H1 (cell line): ENCODE measurements around the gene TLX1. TPM values are rescaled to one million over a fixed set of nuclear protein-coding genes. Genes with fewer than 3 reads are reported as not detected.

Source experiments
- BCL11A ChIP-seq, 2 experiments: IDR thresholded peaks; one replicate each; pipeline ENCODE4 v1.6.1; 2011; ENCODE audit warnings: low read depth in 2 of 2, low read length in 2 of 2, mild to moderate bottlenecking in 2 of 2
- CBX5 ChIP-seq: fragments of 300-800, 300-1000 bp; sonication (generic); IDR thresholded peaks from 2 replicates; pipeline ENCODE4 v1.7.1; 2016; ENCODE audit warnings: antibody characterized with exemption, low read length, low read depth
- CBX8 ChIP-seq: fragments of 300-800, 300-1000 bp; sonication (generic); IDR thresholded peaks from 2 replicates; pipeline ENCODE4 v1.7.1; 2016; ENCODE audit warnings: low read depth, low read length, borderline replicate concordance
- CHD2 ChIP-seq: IDR thresholded peaks from 2 replicates; pipeline ENCODE4 v1.6.1; 2012; ENCODE audit warnings: low read length, improper control_type of control experiment
- EP300 ChIP-seq, 2 experiments: IDR thresholded peaks; 1 replicate in 1 of 2; 2 replicates in 1 of 2; pipeline ENCODE4 v1.6.1; 2011 to 2012; ENCODE audit warnings: low read depth in 2 of 2, low read length in 2 of 2, mild to moderate bottlenecking in 2 of 2, borderline replicate concordance in 1 of 2, inconsistent platforms in 1 of 2, moderate library complexity in 1 of 2
- EZH2 ChIP-seq: fragments of 200-600 bp; sonication (generic); IDR thresholded peaks from 2 replicates; pipeline ENCODE4 v1.7.1; 2012; ENCODE audit warnings: low read depth, mild to moderate bottlenecking, moderate library complexity, low read length, inconsistent platforms; ENCODE audit not compliant: severe bottlenecking
- GABPA ChIP-seq: IDR thresholded peaks from 2 replicates; pipeline ENCODE4 v1.6.1; 2011; ENCODE audit warnings: mild to moderate bottlenecking, low read length, moderate library complexity, borderline replicate concordance; ENCODE audit not compliant: insufficient read depth
- HDAC6 ChIP-seq: IDR thresholded peaks from one replicate; pipeline ENCODE4 v1.7.1; 2012; ENCODE audit warnings: low read depth, mild to moderate bottlenecking, inconsistent platforms, low read length, moderate library complexity
- KDM1A ChIP-seq: fragments of 200-600, 300-600 bp; sonication (generic); IDR thresholded peaks from 2 replicates; pipeline ENCODE4 v1.7.1; 2016; ENCODE audit warnings: mild to moderate bottlenecking, low read length, borderline replicate concordance
- KDM5A ChIP-seq: fragments of 200-600 bp; IDR thresholded peaks from 2 replicates; pipeline ENCODE4 v1.7.1; 2012; ENCODE audit warnings: mild to moderate bottlenecking, low read length, inconsistent platforms, mixed read lengths
- POLR2A ChIP-seq, 2 experiments: IDR thresholded peaks; 1 replicate in 1 of 2; 2 replicates in 1 of 2; pipeline ENCODE4 v1.6.1; 2011; ENCODE audit warnings: low read depth in 2 of 2, low read length in 2 of 2, mild to moderate bottlenecking in 2 of 2; ENCODE audit errors: control extremely low read depth in 1 of 2
- RAD21 ChIP-seq, 2 experiments: IDR thresholded peaks in 1 of 2; conservative IDR thresholded peaks in 1 of 2; 2 replicates each; pipeline ENCODE4 v1.6.1; 2011; ENCODE audit warnings: low read depth in 2 of 2, low read length in 2 of 2, improper control_type of control experiment in 1 of 2, inconsistent platforms in 1 of 2, mild to moderate bottlenecking in 1 of 2, moderate library complexity in 1 of 2
- RFX5 ChIP-seq: IDR thresholded peaks from 2 replicates; pipeline ENCODE4 v1.6.1; 2011; ENCODE audit warnings: low read depth, low read length, improper control_type of control experiment, borderline replicate concordance
- SAP30 ChIP-seq: fragments of 300-600 bp; sonication (generic); IDR thresholded peaks from 2 replicates; pipeline ENCODE4 v1.7.1; 2012; ENCODE audit warnings: low read length, moderate library complexity, mild to moderate bottlenecking, inconsistent platforms; ENCODE audit not compliant: insufficient read depth, insufficient replicate concordance
- SIRT6 ChIP-seq: IDR thresholded peaks from one replicate; pipeline ENCODE4 v1.7.1; 2012; ENCODE audit warnings: low read length, inconsistent platforms
- SIX5 ChIP-seq: IDR thresholded peaks from 2 replicates; pipeline ENCODE4 v1.6.1; 2011; ENCODE audit warnings: mild to moderate bottlenecking, low read depth, low read length
- SP1 ChIP-seq: IDR thresholded peaks from 2 replicates; pipeline ENCODE4 v1.6.1; 2011; ENCODE audit warnings: low read depth, low read length
- SUZ12 ChIP-seq: fragments of 200-600 bp; sonication (generic); IDR thresholded peaks from 2 replicates; pipeline ENCODE4 v1.6.1; 2012; ENCODE audit warnings: mild to moderate bottlenecking, inconsistent platforms, low read length, moderate library complexity, mixed read lengths
- TBP ChIP-seq: IDR thresholded peaks from 2 replicates; pipeline ENCODE4 v1.6.1; 2011; ENCODE audit warnings: low read depth, low read length, improper control_type of control experiment
- TCF12 ChIP-seq: IDR thresholded peaks from 2 replicates; pipeline ENCODE4 v1.6.1; 2011; ENCODE audit warnings: low read depth, mild to moderate bottlenecking, low read length
- polyA plus RNA-seq, 7 experiments: library from polyadenylated mRNA; depleted of rRNA in 3 of 7; stranded (reverse) in 5 of 7; unstranded in 2 of 7; fragments of >200 nt in 5 of 7; fragments of 200-250 nt in 2 of 7; gene quantifications; 1 replicate in 5 of 7; 2 replicates in 1 of 7; 4 replicates in 1 of 7; pipeline versions ENCODE4 v1.2.1 to v1.2.3, GENCODE V29; 2011 to 2013; ENCODE audit warnings: missing spikeins in 2 of 7, mixed read lengths in 2 of 7
- total RNA-seq: library from RNA; stranded (reverse); fragmentation: NEBNext Ultra II Directional; extraction: Animal tissue kit (Norgen Biotek cat#: 25700); gene quantifications from 2 replicates; pipeline ENCODE4 v1.2.1, GENCODE V29; 2021
- TF ChIP-seq, protein P1 (sequence below): IDR thresholded peaks from 2 replicates; pipeline ENCODE4 v1.6.1; 2012; ENCODE audit warnings: inconsistent platforms
- TF ChIP-seq, protein P2 (sequence below): IDR thresholded peaks from 2 replicates; pipeline ENCODE4 v1.6.1; 2012; ENCODE audit warnings: low read length, inconsistent platforms

The TLX1 gene
- total and polyA plus RNA-seq, 2 of the 8 experiments (the other 6 are each of a cell fraction or from before 2014, with no cell fraction given) = not detected

DNA sequence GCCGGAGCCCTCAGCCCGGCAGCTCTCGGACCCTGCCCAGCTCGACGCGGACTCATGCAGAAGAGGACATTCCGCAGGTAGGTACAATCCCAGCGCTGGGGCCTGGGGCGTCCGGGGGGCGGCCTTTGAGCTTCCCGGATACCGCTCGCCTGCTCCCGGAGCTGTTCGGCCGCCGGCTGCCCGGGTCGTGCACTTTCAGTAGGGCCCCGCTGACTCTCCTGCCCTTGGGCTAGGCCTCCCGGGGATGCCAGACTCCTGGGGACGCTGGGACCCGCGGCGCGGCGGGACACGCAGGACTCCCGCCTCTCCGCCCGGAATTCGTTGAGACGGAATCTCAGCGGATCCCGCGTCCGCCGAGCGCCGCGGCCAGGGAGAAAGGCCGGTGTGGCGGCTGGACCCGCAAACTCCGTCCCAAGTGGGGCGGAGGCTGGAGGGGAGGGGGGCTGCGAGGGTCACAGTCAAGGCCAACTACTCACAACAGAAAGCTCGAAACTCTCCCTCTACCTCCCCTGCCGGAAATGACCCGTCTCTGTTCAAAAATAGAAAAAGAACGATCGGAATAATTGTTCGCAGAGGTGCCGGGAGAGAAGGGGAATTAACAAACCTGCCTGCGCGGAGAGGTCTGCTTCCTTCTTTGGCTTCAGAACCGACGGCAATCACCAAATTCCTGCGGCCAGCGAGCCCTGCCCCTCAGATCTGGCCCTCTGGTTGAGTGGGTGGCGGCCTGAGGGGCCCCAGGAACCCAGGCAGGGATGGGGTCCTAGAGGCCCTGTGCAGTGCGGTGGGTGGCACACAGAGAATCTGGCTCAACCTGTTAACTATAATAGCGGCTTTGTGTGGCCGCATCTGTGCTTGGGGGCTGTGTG, 9.2 kb downstream of the TLX1 start (continued):
- TF ChIP-seq HDAC6 (no peak), SIRT6 (no peak), SP1 (no peak), CBX8 (peak; percentile 100), TCF12 (no peak), TBP (no peak), RFX5 (no peak), BCL11A (IDR thresholded peaks at IDR 0.05; ENCODE audit: low read depth in 2 of 2, low read length in 2 of 2) (no peak), GABPA (no peak), CBX5 (no peak), SIX5 (no peak), SUZ12 (peak; percentile 84), POLR2A (IDR thresholded peaks at IDR 0.05; ENCODE audit: control extremely low read depth in 1 of 2, low read depth in 2 of 2, low read length in 2 of 2) (no peak), KDM1A (no peak), EP300 (IDR thresholded peaks at IDR 0.05; ENCODE audit: borderline replicate concordance in 1 of 2, low read depth in 2 of 2, low read length in 2 of 2) (no peak), EZH2 (peak; percentile 93), RAD21 (IDR thresholded peaks at IDR 0.05 in 1 of 2, conservative IDR thresholded peaks at IDR 0.05 in 1 of 2; ENCODE audit: low read depth in 2 of 2, low read length in 2 of 2) (no peak), CHD2 (no peak), SAP30 (no peak), KDM5A (no peak)
- TF ChIP-seq, protein P1, sequence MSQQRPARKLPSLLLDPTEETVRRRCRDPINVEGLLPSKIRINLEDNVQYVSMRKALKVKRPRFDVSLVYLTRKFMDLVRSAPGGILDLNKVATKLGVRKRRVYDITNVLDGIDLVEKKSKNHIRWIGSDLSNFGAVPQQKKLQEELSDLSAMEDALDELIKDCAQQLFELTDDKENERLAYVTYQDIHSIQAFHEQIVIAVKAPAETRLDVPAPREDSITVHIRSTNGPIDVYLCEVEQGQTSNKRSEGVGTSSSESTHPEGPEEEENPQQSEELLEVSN = no peak
- TF ChIP-seq, protein P2, sequence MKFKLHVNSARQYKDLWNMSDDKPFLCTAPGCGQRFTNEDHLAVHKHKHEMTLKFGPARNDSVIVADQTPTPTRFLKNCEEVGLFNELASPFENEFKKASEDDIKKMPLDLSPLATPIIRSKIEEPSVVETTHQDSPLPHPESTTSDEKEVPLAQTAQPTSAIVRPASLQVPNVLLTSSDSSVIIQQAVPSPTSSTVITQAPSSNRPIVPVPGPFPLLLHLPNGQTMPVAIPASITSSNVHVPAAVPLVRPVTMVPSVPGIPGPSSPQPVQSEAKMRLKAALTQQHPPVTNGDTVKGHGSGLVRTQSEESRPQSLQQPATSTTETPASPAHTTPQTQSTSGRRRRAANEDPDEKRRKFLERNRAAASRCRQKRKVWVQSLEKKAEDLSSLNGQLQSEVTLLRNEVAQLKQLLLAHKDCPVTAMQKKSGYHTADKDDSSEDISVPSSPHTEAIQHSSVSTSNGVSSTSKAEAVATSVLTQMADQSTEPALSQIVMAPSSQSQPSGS = no peak
